ENCODE measurements around the gene NXNL2. TPM values are rescaled to one million over a fixed set of nuclear protein-coding genes. Genes with fewer than 3 reads are reported as not detected.
A peak's percentile ranks its signal among the peaks of the same experiment; 100 is the strongest.

The NXNL2 gene
- 0.18 TPM for total RNA-seq
- under 1 TPM in 7 of 8 donors, not detected in 1; 0.19 to 0.57 (median 0.30) TPM for polyA plus RNA-seq (ENCODE audit: insufficient read depth in 1 of 8, insufficient read length in 8 of 8, low replicate concordance in 1 of 8)
- long read RNA-seq, donor 1: 0 reads
- long read RNA-seq, donor 2: 0 reads
- long read RNA-seq, donor 3: 0 reads
- long read RNA-seq, donor 4: 0 reads
- long read RNA-seq, donor 5: 0 reads
- long read RNA-seq, donor 6: 0 reads
- long read RNA-seq, donor 7: 0 reads
- long read RNA-seq, donor 8: 0 reads
- long read RNA-seq, donor 9: 0 reads
- long read RNA-seq, donor 10: 0 reads
- long read RNA-seq, donor 11: 0 reads

GRCh38 chr9:88534456-88535225, at the start of gene NXNL2:
NXNL2 (plus strand) TSS chr9:88535178; CDS start chr9:88535435, 257 bp downstream.
- H3K4me3 ChIP-seq (ENCODE audit: low read length): peak within 1 kb of the TSS; percentile 44
- no peaks in the 10 kb centered on the region for H3K36me3 ChIP-seq (ENCODE audit: control insufficient read depth, insufficient read depth, low read length)
- peaks cover 29% of the 10 kb centered on the region for H3K4me1 ChIP-seq (ENCODE audit: control insufficient read depth, insufficient read depth, low read length)
- H3K27me3 ChIP-seq (ENCODE audit: control insufficient read depth, insufficient read depth, low read length): peaks cover 58% of the 10 kb centered on the region
- H3K9me3 ChIP-seq (replicated peaks; ENCODE audit: control insufficient read depth, low read depth, low read length): no peaks in the 10 kb centered on the region
- peak; percentile 81 for DNase-seq
- 2% methylated on average over 49 of the region's 62 CpGs for WGBS (ENCODE audit: insufficient coverage)
- peak within 1 kb of the TSS; percentile 51 for H3K27ac ChIP-seq (ENCODE audit: low read length)

DNA sequence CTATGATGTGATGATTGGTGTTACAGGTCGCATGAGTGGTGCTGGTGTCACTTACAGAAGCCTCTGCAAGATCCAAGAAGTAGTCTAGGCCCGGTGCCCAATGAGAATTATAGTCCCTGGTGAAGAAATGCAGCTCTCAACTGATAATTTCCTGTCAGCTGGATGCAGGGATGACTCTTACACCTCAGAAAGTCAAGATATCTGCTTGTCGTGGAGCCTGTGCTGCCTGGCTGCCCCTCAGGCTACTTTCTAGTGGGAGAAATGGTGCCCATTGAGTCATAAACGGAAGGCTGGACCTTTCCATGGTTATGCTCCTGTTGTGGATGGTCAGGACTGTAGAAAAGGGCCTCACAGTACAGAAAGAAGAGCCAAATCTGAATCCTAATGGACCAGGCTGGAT, 46.8 kb upstream of the NXNL2 start:
- WGBS (ENCODE audit: insufficient coverage): 82% methylated on average over 4 of the region's 4 CpGs
- no peak for DNase-seq
- no peaks in the 10 kb centered on the region for H3K27me3 ChIP-seq (ENCODE audit: control insufficient read depth, insufficient read depth, low read length)
- peaks cover 10% of the 10 kb centered on the region for H3K36me3 ChIP-seq (ENCODE audit: control insufficient read depth, insufficient read depth, low read length)
- no peak overlapping the region for H3K27ac ChIP-seq (ENCODE audit: low read length)
- H3K9me3 ChIP-seq (replicated peaks; ENCODE audit: control insufficient read depth, low read depth, low read length): no peaks in the 10 kb centered on the region
- H3K4me3 ChIP-seq (ENCODE audit: low read length): no peak overlapping the region
- no peaks in the 10 kb centered on the region for H3K4me1 ChIP-seq (ENCODE audit: control insufficient read depth, insufficient read depth, low read length)

DNA sequence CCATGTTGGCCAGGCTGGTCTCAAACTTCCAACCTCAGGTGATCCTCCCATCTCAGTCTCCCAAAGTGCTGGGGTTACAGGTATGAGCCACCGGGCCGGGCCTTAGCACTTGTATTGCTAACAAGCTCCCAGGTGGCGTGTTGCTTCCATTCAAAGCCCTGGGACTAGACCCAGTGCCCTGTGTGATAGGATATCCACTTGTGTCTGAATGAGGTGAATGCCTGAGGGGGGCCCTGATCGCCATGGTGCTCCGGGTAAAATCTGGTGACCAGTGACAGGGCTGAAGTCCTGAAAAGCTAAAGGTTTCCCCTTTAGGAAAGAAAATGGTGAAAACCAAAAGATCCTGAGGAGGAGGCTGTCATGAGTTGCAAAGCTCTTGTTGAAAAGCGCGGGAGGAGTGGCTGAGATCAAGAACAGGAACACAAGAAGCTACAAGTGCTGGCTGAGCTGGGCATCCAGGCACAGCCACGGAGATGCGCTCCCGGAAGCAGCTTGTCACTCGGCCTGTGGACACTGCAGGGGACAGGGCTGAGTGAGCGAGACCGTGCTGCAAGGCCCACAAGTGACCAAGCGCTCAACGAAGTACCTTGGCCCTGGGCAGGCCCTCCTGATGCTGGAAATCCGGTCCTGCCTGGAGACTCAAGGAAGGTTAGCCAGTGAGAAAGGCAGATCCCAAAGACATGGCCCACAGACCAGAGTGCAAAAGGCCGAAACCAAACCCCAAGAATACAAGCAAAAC, 39.8 kb upstream of the NXNL2 start:
- no peaks in the 10 kb centered on the region for H3K36me3 ChIP-seq (ENCODE audit: control insufficient read depth, insufficient read depth, low read length)

GRCh38 chr9:88497224-88497623, 37.8 kb upstream of the NXNL2 start:
- no peaks in the 10 kb centered on the region for H3K4me1 ChIP-seq (ENCODE audit: control insufficient read depth, insufficient read depth, low read length)
- no CpG with 5 or more reads among the region's 2 CpGs for WGBS (ENCODE audit: insufficient coverage)
- H3K9me3 ChIP-seq (replicated peaks; ENCODE audit: control insufficient read depth, low read depth, low read length): no peaks in the 10 kb centered on the region
- no peak for DNase-seq
- no peak overlapping the region for H3K4me3 ChIP-seq (ENCODE audit: low read length)
- H3K27me3 ChIP-seq (ENCODE audit: control insufficient read depth, insufficient read depth, low read length): no peaks in the 10 kb centered on the region
- no peak overlapping the region for H3K27ac ChIP-seq (ENCODE audit: low read length)
- no peaks in the 10 kb centered on the region for H3K36me3 ChIP-seq (ENCODE audit: control insufficient read depth, insufficient read depth, low read length)

More for the DNA sequence above, 39.8 kb upstream of the NXNL2 start:
- no peak for DNase-seq
- Histone ChIP-seq H3K27me3 (ENCODE audit: control insufficient read depth, insufficient read depth, low read length) (no peaks in the 10 kb centered on the region), H3K27ac (ENCODE audit: low read length) (no peak overlapping the region), H3K4me3 (ENCODE audit: low read length) (no peak overlapping the region), H3K4me1 (ENCODE audit: control insufficient read depth, insufficient read depth, low read length) (no peaks in the 10 kb centered on the region), H3K9me3 (replicated peaks; ENCODE audit: control insufficient read depth, low read depth, low read length) (no peaks in the 10 kb centered on the region)
- WGBS (ENCODE audit: insufficient coverage): 88% methylated on average over 16 of the region's 17 CpGs

GRCh38 chr9:88498880-88499279, 36.1 kb upstream of the NXNL2 start:
- no peaks in the 10 kb centered on the region for H3K4me1 ChIP-seq (ENCODE audit: control insufficient read depth, insufficient read depth, low read length)
- no peak overlapping the region for H3K4me3 ChIP-seq (ENCODE audit: low read length)
- DNase-seq: no peak
- no peak overlapping the region for H3K27ac ChIP-seq (ENCODE audit: low read length)
- H3K27me3 ChIP-seq (ENCODE audit: control insufficient read depth, insufficient read depth, low read length): no peaks in the 10 kb centered on the region
- no CpG with 5 or more reads among the region's 6 CpGs for WGBS (ENCODE audit: insufficient coverage)
- H3K36me3 ChIP-seq (ENCODE audit: control insufficient read depth, insufficient read depth, low read length): no peaks in the 10 kb centered on the region
- no peaks in the 10 kb centered on the region for H3K9me3 ChIP-seq (replicated peaks; ENCODE audit: control insufficient read depth, low read depth, low read length)

GRCh38 chr9:88501086-88501485, 33.9 kb upstream of the NXNL2 start:
- 88% methylated on average over 1 of the region's 5 CpGs for WGBS (ENCODE audit: insufficient coverage)
- DNase-seq: no peak
- Histone ChIP-seq H3K9me3 (replicated peaks; ENCODE audit: control insufficient read depth, low read depth, low read length) (no peaks in the 10 kb centered on the region), H3K27me3 (ENCODE audit: control insufficient read depth, insufficient read depth, low read length) (no peaks in the 10 kb centered on the region), H3K4me3 (ENCODE audit: low read length) (no peak overlapping the region), H3K27ac (ENCODE audit: low read length) (no peak overlapping the region), H3K4me1 (ENCODE audit: control insufficient read depth, insufficient read depth, low read length) (no peaks in the 10 kb centered on the region), H3K36me3 (ENCODE audit: control insufficient read depth, insufficient read depth, low read length) (no peaks in the 10 kb centered on the region)

- WGBS (ENCODE audit: insufficient coverage): 36% methylated on average over 8 of the region's 12 CpGs
- Histone ChIP-seq H3K36me3 (ENCODE audit: control insufficient read depth, insufficient read depth, low read length) (no peaks in the 10 kb centered on the region), H3K4me1 (ENCODE audit: control insufficient read depth, insufficient read depth, low read length) (no peaks in the 10 kb centered on the region), H3K27me3 (ENCODE audit: control insufficient read depth, insufficient read depth, low read length) (no peaks in the 10 kb centered on the region), H3K27ac (ENCODE audit: low read length) (no peak overlapping the region), H3K4me3 (ENCODE audit: low read length) (no peak overlapping the region), H3K9me3 (replicated peaks; ENCODE audit: control insufficient read depth, low read depth, low read length) (no peaks in the 10 kb centered on the region)
- no peak for DNase-seq
Measured at GRCh38 chr9:88502552-88503034, 32.4 kb upstream of the NXNL2 start.

DNA sequence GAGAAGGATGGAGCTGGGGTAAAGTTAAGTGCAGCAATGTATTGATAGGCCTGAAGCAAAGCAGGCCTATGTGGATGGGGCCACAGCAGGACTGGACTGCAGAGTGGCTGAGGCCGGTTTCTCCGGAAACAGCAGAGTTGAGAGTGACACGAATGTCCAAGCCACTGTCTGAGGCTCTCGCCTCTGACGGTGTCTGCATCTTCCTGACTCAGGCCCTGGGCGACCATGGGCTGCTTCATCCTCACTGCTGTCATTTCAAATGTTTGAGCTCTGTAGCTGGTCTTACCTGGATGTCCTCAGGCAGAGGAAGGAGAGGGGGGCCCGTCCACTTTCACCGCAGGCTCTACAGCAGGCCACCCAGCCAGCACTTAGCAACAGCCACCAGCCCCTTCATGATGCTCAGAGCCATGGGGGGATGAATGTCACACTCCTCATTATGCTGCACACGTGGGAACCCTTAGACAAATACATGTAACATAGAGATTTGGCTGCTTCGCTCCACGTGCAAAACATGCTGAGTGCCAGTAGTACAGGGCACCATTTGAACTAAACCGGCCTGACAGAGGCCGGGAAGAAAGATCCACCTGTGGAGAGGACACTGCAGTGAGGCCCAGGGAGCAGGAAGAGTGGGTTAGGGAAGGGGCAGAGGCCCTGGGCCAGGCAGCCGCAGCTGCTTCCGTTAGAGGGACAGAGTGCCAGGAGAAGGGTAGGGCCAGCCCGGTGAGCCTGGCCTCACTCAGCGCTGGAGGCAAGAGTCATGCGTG, 31.7 kb upstream of the NXNL2 start:
- Histone ChIP-seq H3K36me3 (ENCODE audit: control insufficient read depth, insufficient read depth, low read length) (no peaks in the 10 kb centered on the region), H3K27ac (ENCODE audit: low read length) (no peak overlapping the region), H3K4me3 (ENCODE audit: low read length) (no peak overlapping the region), H3K27me3 (ENCODE audit: control insufficient read depth, insufficient read depth, low read length) (no peaks in the 10 kb centered on the region), H3K9me3 (replicated peaks; ENCODE audit: control insufficient read depth, low read depth, low read length) (no peaks in the 10 kb centered on the region), H3K4me1 (ENCODE audit: control insufficient read depth, insufficient read depth, low read length) (no peaks in the 10 kb centered on the region)
- no peak for DNase-seq
- 71% methylated on average over 10 of the region's 18 CpGs for WGBS (ENCODE audit: insufficient coverage)

GRCh38 chr9:88503845-88504764, 30.9 kb upstream of the NXNL2 start:
- no peaks in the 10 kb centered on the region for H3K36me3 ChIP-seq (ENCODE audit: control insufficient read depth, insufficient read depth, low read length)
- H3K9me3 ChIP-seq (replicated peaks; ENCODE audit: control insufficient read depth, low read depth, low read length): peaks cover 4% of the 10 kb centered on the region
- no peaks in the 10 kb centered on the region for H3K4me1 ChIP-seq (ENCODE audit: control insufficient read depth, insufficient read depth, low read length)
- WGBS (ENCODE audit: insufficient coverage): 96% methylated on average over 15 of the region's 17 CpGs
- H3K27me3 ChIP-seq (ENCODE audit: control insufficient read depth, insufficient read depth, low read length): no peaks in the 10 kb centered on the region
- no peak overlapping the region for H3K4me3 ChIP-seq (ENCODE audit: low read length)
- no peak overlapping the region for H3K27ac ChIP-seq (ENCODE audit: low read length)
- DNase-seq: no peak
